ENCODE data around the gene MSTN.

Gene MSTN

DNA sequence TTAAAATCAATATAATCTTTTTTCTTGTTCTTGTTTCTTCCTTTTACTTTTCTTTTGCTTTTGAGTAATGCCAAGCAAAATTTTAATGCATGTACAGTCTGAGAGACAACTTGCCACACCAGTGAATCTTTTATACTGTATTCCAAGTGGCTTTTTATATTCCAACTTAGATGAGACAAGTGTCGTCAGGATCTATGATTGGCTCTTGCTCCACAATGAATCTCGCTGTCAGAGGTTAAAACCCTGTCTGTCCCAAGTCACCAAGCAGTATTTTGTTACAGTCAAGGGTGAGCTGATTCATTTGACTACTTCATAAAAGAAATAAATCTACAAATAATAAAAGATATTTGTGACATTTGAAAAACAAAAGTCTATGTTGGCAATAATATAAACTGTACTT, at the start of gene MSTN:
MSTN (minus strand) TSS at position 129 of the 400 bp plus-strand sequence. CDS start 133 bp downstream, outside the sequence.
- no peak for TF ChIP-seq CTCF (IDR thresholded peaks at IDR 0.05; ENCODE audit: low read depth, low read length)
- no peak within 1 kb of the TSS for H3K4me3 ChIP-seq (ENCODE audit: low read depth, low read length)
- in situ Hi-C loops (cut with HindIII; ENCODE audit: low sequenced_read_pairs): no loop called here

DNA sequence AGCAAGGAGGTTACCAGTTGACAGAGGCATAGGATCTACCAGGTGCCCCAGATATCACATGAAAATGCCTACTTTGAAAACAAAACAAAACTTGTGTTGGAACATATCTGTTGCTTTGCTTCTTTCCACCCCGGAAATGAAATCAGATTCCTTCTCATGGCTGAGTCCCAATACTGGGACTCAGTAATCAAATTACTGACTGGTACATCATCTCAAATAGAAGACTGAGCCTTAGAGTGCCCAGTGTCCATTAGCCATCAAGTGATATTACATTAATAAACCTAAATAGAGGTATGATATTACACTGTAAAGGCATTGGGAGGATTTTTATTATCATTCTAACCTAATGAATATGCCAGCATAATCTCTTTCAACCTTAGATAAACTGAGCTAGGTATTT, 48.6 kb upstream of the MSTN start:
- no peak for DNase-seq (ENCODE audit: low read depth, low spot score)
- no peak for TF ChIP-seq CTCF (IDR thresholded peaks at IDR 0.05; ENCODE audit: low read depth, low read length)
- in situ Hi-C loops (cut with HindIII; ENCODE audit: low sequenced_read_pairs): no loop called here
- H3K4me3 ChIP-seq (ENCODE audit: low read depth, low read length): no peak overlapping the region

More for the DNA sequence above, at the start of gene MSTN:
- no peak for DNase-seq (ENCODE audit: low read depth, low spot score)

GRCh38 chr2:190110699-190111098, 48.2 kb upstream of the MSTN start:
- H3K4me3 ChIP-seq (ENCODE audit: low read depth, low read length): no peak overlapping the region
- TF ChIP-seq CTCF (IDR thresholded peaks at IDR 0.05; ENCODE audit: low read depth, low read length): no peak
- in situ Hi-C loops (cut with HindIII; ENCODE audit: low sequenced_read_pairs): no loop called here
- no peak for DNase-seq (ENCODE audit: low read depth, low spot score)

DNA sequence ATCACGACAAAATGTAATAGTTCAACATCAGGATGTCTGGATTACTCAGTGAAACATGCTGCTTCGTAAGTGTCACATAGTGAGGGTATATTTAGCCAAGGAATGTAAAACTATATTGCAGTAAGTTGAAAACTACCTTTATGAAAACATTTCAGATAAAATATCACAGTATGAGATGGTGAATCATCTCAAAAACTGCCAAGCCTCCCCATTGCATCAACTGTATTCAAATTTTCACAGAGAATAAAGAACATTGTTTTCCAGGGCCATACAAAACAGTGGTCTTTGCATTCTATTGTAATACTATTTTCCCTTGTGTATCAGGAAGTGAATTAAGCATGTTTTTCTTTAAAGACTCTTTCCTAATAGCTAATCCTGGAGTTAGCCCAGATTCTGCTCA, 47.6 kb upstream of the MSTN start:
- H3K4me3 ChIP-seq (ENCODE audit: low read depth, low read length): no peak overlapping the region
- DNase-seq (ENCODE audit: low read depth, low spot score): peak; percentile 81
- in situ Hi-C loops (cut with HindIII; ENCODE audit: low sequenced_read_pairs): no loop called here
- no peak for TF ChIP-seq CTCF (IDR thresholded peaks at IDR 0.05; ENCODE audit: low read depth, low read length)

DNA sequence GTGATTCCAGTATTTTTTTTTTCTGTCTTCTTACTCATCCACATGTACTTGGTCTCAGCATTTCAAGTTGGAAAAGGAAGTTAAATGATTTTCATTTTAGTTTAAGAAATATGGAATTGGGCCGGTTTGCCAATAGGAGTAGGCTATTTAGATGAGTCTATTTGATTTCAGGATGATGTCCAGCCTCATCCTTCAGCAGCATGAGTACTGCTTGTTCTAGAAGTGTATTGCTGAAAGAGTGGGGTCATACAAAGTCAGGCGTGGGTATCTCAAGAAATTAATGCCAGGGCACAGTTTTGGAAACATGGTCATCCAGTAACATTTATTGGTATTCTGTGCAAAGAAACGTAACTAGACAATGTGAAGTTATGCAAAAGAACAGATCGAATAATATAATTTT, 44.9 kb upstream of the MSTN start:
- H3K4me3 ChIP-seq (ENCODE audit: low read depth, low read length): no peak overlapping the region
- in situ Hi-C loops (cut with HindIII; ENCODE audit: low sequenced_read_pairs): no loop called here
- no peak for DNase-seq (ENCODE audit: low read depth, low spot score)
- TF ChIP-seq CTCF (IDR thresholded peaks at IDR 0.05; ENCODE audit: low read depth, low read length): no peak

- in situ Hi-C loops (cut with HindIII; ENCODE audit: low sequenced_read_pairs): no loop called here
- H3K4me3 ChIP-seq (ENCODE audit: low read depth, low read length): no peak overlapping the region
- DNase-seq (ENCODE audit: low read depth, low spot score): no peak
- TF ChIP-seq CTCF (IDR thresholded peaks at IDR 0.05; ENCODE audit: low read depth, low read length): no peak
Measured at GRCh38 chr2:190106783-190107182, 44.3 kb upstream of the MSTN start.

- in situ Hi-C loops (cut with HindIII; ENCODE audit: low sequenced_read_pairs): no loop called here
- TF ChIP-seq CTCF (IDR thresholded peaks at IDR 0.05; ENCODE audit: low read depth, low read length): no peak
- no peak for DNase-seq (ENCODE audit: low read depth, low spot score)
- H3K4me3 ChIP-seq (ENCODE audit: low read depth, low read length): no peak overlapping the region
Measured at GRCh38 chr2:190105554-190105953, 43.0 kb upstream of the MSTN start.
